Measurements from ENCODE around the gene SOX8.

SOX8 gene

GRCh38 chr16:959232-960040, 22.1 kb upstream of the SOX8 start:
- no peak overlapping the region for H3K4me3 ChIP-seq (replicated peaks; ENCODE audit: low read depth, low read length)
- no peak for DNase-seq (ENCODE audit: low read depth)
- no peak for TF ChIP-seq CTCF (IDR thresholded peaks at IDR 0.05; ENCODE audit: low read length, missing control alignments)

- no peak for DNase-seq (ENCODE audit: low read depth)
- H3K4me3 ChIP-seq (replicated peaks; ENCODE audit: low read depth, low read length): no peak overlapping the region
- no peak for TF ChIP-seq CTCF (IDR thresholded peaks at IDR 0.05; ENCODE audit: low read length, missing control alignments)
Observed at GRCh38 chr16:962366-962765, 19.2 kb upstream of the SOX8 start.

GRCh38 chr16:962901-963814, 18.4 kb upstream of the SOX8 start:
- H3K4me3 ChIP-seq (replicated peaks; ENCODE audit: low read depth, low read length): no peak overlapping the region
- DNase-seq (ENCODE audit: low read depth): no peak
- no peak for TF ChIP-seq CTCF (IDR thresholded peaks at IDR 0.05; ENCODE audit: low read length, missing control alignments)

GRCh38 chr16:963913-964312, 17.7 kb upstream of the SOX8 start:
- no peak overlapping the region for H3K4me3 ChIP-seq (replicated peaks; ENCODE audit: low read depth, low read length)
- no peak for TF ChIP-seq CTCF (IDR thresholded peaks at IDR 0.05; ENCODE audit: low read length, missing control alignments)
- no peak for DNase-seq (ENCODE audit: low read depth)

GRCh38 chr16:964356-965035, 17.1 kb upstream of the SOX8 start:
- H3K4me3 ChIP-seq (replicated peaks; ENCODE audit: low read depth, low read length): no peak overlapping the region
- TF ChIP-seq CTCF (IDR thresholded peaks at IDR 0.05; ENCODE audit: low read length, missing control alignments): no peak
- no peak for DNase-seq (ENCODE audit: low read depth)

GRCh38 chr16:965036-965395, 16.6 kb upstream of the SOX8 start:
- DNase-seq (ENCODE audit: low read depth): no peak
- TF ChIP-seq CTCF (IDR thresholded peaks at IDR 0.05; ENCODE audit: low read length, missing control alignments): no peak
- no peak overlapping the region for H3K4me3 ChIP-seq (replicated peaks; ENCODE audit: low read depth, low read length)

Measured in fibroblast of pulmonary artery (primary cell).